Upper lobe of right lung (tissue), 1 donor: ENCODE measurements around the gene BRCA1. TPM values are rescaled to one million over a fixed set of nuclear protein-coding genes. Genes with fewer than 3 reads are reported as not detected.

ENCODE experiments used
- ATAC-seq: fragments of 200-7000 bp; cut with Tn5 transposase; one replicate; pipeline ENCODE4 v1.9.1; 2020; ENCODE audit warnings: mild to moderate bottlenecking, moderate library complexity
- DNase-seq: peaks from one replicate; pipeline ENCODE4 v3.0.0-alpha.2; 2020
- H3K27ac ChIP-seq: fragments of 200-600 bp; one replicate; pipeline ENCODE4 v1.8.0; 2022
- H3K27me3 ChIP-seq: fragments of 200-600 bp; one replicate; pipeline ENCODE4 v1.8.0; 2022; ENCODE audit warnings: mild to moderate bottlenecking
- H3K36me3 ChIP-seq: fragments of 200-600 bp; one replicate; pipeline ENCODE4 v1.8.0; 2022
- H3K4me1 ChIP-seq: fragments of 200-600 bp; one replicate; pipeline ENCODE4 v1.8.0; 2022
- H3K4me3 ChIP-seq: fragments of 200-600 bp; one replicate; pipeline ENCODE4 v1.8.0; 2022; ENCODE audit warnings: mild to moderate bottlenecking
- H3K9me3 ChIP-seq: fragments of 200-600 bp; one replicate; pipeline ENCODE4 v1.8.0; 2022
- intact Hi-C: fragments of 100-400 bp; cut with DNase I; formaldehyde crosslinking; loops from one replicate; pipeline ENCODE4 v1.11.0; 2022
- total RNA-seq: library from RNA; stranded (reverse); fragmentation: NEBNext Ultra II Directional; extraction: Animal tissue kit (Norgen Biotek cat#: 25700); gene quantifications from one replicate; pipeline ENCODE4 v1.2.1, GENCODE V29; 2021
- TF ChIP-seq, protein P1 (sequence below): fragments of 200-600 bp; IDR thresholded peaks from one replicate; pipeline ENCODE4 v1.8.0; 2022; ENCODE audit warnings: antibody characterized with exemption
- donor health status: DM: no; HTN: yes; CAD: no; lungs with severe emphysema.

BRCA1 gene
- total RNA-seq, 1 donor from 2014 or later: 4.0 TPM

DNA sequence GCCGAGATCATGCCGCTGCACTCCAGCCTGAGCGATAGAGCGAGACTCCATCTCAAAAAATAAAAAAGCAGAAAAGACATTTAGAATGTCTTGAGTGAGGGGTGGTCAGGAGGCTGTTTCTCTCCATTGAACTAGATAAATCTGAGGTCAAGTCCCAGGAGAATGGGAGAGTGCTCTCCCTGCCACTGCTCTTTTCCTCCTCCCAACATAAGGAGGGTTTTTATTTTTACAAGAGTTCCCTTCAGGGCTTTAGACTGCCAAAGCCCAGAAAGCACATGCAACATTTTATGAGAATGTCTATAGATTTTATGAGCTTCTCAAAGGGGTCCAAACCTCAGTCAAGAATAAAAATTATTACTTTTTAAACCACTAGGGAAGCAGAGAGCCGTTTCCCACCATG lies 98.6 kb downstream of the BRCA1 start:
- Histone ChIP-seq H3K9me3 (no peaks in the 10 kb centered on the region), H3K36me3 (no peaks in the 10 kb centered on the region), H3K4me3 (no peak overlapping the region), H3K27ac (no peak overlapping the region), H3K27me3 (no peaks in the 10 kb centered on the region), H3K4me1 (peaks cover 13% of the 10 kb centered on the region)
- DNase-seq: no peak
- TF ChIP-seq, protein P1, sequence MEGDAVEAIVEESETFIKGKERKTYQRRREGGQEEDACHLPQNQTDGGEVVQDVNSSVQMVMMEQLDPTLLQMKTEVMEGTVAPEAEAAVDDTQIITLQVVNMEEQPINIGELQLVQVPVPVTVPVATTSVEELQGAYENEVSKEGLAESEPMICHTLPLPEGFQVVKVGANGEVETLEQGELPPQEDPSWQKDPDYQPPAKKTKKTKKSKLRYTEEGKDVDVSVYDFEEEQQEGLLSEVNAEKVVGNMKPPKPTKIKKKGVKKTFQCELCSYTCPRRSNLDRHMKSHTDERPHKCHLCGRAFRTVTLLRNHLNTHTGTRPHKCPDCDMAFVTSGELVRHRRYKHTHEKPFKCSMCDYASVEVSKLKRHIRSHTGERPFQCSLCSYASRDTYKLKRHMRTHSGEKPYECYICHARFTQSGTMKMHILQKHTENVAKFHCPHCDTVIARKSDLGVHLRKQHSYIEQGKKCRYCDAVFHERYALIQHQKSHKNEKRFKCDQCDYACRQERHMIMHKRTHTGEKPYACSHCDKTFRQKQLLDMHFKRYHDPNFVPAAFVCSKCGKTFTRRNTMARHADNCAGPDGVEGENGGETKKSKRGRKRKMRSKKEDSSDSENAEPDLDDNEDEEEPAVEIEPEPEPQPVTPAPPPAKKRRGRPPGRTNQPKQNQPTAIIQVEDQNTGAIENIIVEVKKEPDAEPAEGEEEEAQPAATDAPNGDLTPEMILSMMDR: no peak
- no peak for ATAC-seq
- intact Hi-C loops: no loop called here

DNA sequence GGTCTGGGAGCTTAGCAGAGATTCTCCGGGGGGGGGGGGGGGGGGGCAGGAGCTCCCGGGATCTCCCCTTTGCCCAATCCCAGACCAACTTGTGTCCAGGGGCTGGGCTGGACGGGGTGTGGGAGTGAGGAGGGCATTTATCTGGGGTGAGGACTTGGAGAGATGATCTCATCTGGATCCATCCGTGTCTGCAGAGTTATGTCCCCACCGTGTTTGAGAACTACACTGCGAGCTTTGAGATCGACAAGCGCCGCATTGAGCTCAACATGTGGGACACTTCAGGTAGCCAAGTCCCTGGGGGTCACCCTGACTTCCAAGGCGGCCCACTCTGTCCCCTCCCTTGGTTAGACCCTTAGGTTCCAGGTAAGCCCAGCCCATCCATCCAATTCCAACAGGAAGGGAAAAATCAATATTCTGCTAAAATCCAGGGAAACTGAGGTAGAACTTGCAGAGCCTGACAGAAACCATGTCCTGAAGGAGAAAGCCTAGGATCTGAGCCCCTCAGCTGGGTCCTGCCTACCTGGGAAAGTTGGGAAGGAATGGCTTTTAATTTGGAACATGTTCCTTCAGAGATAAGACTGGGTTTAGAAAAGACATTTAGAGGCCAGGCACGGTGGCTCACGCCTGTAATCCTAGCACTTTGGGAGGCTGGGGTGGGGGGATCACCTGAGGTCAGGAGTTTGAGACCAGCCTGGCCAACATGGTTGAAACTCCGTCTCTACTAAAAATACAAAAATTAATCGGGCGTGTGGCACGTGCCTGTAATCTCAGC lies 99.2 kb downstream of the BRCA1 start:
- H3K9me3 ChIP-seq: no peaks in the 10 kb centered on the region
- no peak for DNase-seq
- no peak overlapping the region for H3K27ac ChIP-seq
- H3K27me3 ChIP-seq: no peaks in the 10 kb centered on the region
- H3K36me3 ChIP-seq: no peaks in the 10 kb centered on the region
- TF ChIP-seq, protein P1: no peak
- no peak for ATAC-seq
- peaks cover 16% of the 10 kb centered on the region for H3K4me1 ChIP-seq
- intact Hi-C loops: no loop called here
- no peak overlapping the region for H3K4me3 ChIP-seq

DNA sequence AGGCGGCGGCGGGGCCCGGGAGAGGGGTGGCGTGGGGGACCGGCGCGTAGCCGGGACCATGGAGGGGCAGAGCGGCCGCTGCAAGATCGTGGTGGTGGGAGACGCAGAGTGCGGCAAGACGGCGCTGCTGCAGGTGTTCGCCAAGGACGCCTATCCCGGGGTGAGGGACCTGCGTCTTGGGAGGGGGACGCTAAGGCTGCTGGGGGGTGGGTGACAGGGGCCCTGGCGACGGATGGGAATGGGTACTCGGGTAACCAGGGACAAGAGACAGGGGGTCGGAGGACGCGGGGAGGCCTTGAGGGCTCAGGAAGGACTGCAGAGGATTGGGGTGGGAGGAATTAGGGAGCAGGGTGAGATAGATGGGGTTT lies 99.9 kb downstream of the BRCA1 start:
- Histone ChIP-seq H3K4me1 (peaks cover 20% of the 10 kb centered on the region), H3K4me3 (peak overlapping the region; percentile 63), H3K36me3 (no peaks in the 10 kb centered on the region), H3K9me3 (no peaks in the 10 kb centered on the region), H3K27me3 (no peaks in the 10 kb centered on the region), H3K27ac (no peak overlapping the region)
- DNase-seq: no peak
- TF ChIP-seq, protein P1: no peak
- no peak for ATAC-seq
- intact Hi-C loops: no loop called here

DNA sequence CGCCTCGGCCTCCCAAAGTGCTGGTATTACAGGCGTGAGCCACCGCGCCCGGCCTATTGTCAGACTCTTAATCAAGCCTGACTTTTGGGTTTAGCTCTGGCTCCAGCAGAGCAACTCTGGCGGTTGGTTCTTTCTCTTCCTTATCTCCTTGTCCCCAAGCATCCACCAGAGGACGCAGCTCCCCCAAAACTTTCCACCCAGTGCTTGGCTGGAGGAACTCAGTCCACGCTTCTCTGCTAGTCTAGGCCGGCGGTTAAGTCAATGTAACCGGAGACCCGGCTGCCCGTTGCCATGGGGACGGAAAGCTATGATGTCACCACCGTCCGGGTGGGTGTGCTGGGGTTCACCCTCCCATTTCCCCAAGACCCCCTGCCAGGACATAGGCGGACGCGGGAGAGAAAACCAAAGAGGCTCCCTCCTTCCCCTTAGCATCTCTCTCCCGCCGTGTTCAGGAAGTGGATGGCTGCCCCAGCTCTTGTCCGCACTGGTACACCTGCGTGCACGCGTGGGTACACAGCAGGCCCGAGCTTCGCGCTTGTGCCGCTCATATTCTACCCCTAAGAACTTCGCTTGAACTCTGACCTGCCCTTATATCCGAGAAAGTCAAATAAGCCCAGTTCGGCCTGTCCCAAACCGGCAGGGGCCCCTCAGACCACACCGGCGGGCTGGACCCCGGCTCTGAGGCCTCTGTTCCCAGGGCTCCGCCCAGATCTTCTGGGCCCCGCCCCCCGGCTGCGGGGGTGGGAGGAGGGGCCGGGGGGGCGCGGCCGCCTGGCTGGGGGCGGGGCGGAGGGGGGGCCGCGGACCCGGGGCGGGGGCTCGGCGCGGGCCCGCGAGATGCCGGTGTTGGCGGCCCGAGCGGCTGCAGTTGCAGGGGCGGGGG lies 100.5 kb downstream of the BRCA1 start, which contains the start of gene RND2:
TSS of gene RND2 (plus strand) at position 825 of the 883 bp plus-strand sequence. CDS start 117 bp downstream, outside the sequence.
- Histone ChIP-seq H3K27me3 (no peaks in the 10 kb centered on the region), H3K9me3 (no peaks in the 10 kb centered on the region), H3K4me1 (peaks cover 23% of the 10 kb centered on the region), H3K4me3 (peak within 1 kb of the TSS; percentile 63), H3K36me3 (no peaks in the 10 kb centered on the region), H3K27ac (peak within 1 kb of the TSS; percentile 67)
- DNase-seq (peak; percentile 91), ATAC-seq (peak; percentile 78)
- TF ChIP-seq, protein P1: peak; percentile 73
- intact Hi-C loops: no loop called here

DNA sequence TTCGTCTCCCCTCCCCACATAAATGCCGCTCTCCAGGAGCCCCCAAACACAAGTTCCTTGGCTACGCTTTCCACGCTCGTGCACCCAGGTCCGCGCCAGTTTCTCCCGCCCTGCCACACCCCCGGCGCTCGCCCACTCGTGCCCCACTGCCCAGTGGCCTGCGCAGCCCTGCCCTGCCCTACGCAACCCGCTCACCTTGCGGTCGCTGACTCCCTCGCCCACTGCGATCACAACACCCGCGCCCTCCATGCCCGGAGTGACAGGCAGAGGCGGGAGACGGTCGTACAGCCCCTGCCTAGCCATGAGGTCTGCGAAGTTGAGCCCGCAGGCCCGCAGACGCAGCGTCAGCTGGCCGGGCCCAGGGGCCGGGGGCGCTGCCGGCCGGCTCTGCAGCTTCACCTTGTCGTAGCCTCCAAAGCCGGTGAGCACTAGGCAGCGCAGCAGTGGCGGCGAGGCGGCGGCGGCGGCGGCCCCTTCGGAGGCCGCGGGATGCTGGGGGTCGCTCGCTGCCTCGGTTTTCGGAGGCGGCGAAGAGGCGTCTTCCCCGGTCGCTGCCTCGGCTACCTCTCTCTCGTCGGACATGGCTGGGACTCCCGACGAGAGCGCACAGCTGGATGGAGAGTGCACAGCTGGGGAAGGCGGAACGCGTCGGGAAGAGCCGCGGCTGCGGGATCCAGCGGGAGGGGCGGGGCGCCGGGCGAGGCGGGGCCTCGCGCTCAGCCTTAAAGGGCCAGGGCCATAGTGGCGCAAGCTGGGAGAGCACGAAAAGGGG lies 103.2 kb downstream of the BRCA1 start, which contains the start of gene VAT1:
TSS of gene VAT1 (minus strand) at position 645 of the 772 bp plus-strand sequence. CDS start at position 582, 63 bp downstream.
- TF ChIP-seq, protein P1: no peak
- no peaks in the 10 kb centered on the region for H3K9me3 ChIP-seq
- peaks cover 39% of the 10 kb centered on the region for H3K4me1 ChIP-seq
- DNase-seq (peak; percentile 91), ATAC-seq (peak; percentile 80)
- H3K36me3 ChIP-seq: peaks cover 14% of the 10 kb centered on the region
- H3K4me3 ChIP-seq: peak within 1 kb of the TSS; percentile 100
- intact Hi-C loops: no loop called here
- no peaks in the 10 kb centered on the region for H3K27me3 ChIP-seq
- peak within 1 kb of the TSS; percentile 88 for H3K27ac ChIP-seq
